Measurements from ENCODE around the gene ZSCAN2.

Gene ZSCAN2

DNA sequence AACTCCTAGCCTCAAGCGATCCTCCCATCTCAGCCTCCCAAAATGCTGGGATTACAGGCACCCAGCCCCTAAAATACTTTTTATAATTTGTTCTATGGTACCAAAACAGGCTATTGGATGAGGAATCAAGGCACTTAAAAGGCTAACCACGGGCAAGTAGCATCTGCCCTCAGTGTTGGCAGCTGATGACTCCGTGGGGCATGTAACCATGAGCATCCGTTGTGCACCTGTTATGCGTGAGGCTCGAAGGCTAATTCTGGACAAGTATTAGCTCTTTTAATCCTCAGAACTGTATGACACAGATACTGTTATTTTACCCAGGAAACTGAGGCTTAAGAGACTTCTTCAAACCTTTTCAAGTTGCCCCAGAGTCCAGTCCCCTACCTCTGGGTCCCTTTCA, 43.0 kb downstream of the ZSCAN2 start:
- no peak for DNase-seq

- no peak for DNase-seq
These were observed 44.7 kb downstream of the ZSCAN2 start for GRCh38 chr15:84645496-84645895.

- no peak for DNase-seq
These were observed 45.2 kb downstream of the ZSCAN2 start for GRCh38 chr15:84645997-84646396.

DNA sequence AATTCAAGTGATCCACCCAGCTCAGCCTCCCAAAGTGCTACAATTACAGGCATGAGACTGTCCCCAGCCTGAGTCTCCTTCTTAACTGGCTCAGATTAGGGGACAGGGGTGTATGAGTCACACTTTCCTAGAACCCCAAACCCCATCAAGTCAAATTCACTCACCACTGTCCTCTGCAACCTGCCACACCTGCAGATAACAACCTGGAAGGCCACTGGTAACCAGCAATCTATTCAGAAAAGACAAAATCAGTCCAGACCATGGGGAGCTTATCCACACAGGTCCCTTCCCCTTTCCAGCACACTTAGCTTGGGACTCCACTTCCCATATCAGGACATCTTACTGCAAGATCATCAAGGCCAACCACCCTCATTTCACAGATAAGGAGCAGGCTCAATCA, 46.9 kb downstream of the ZSCAN2 start:
- no peak for DNase-seq

- no peak for DNase-seq
These were observed 47.7 kb downstream of the ZSCAN2 start for GRCh38 chr15:84648539-84648938.

GRCh38 chr15:84649706-84650105, 48.9 kb downstream of the ZSCAN2 start:
- no peak for DNase-seq

DNA sequence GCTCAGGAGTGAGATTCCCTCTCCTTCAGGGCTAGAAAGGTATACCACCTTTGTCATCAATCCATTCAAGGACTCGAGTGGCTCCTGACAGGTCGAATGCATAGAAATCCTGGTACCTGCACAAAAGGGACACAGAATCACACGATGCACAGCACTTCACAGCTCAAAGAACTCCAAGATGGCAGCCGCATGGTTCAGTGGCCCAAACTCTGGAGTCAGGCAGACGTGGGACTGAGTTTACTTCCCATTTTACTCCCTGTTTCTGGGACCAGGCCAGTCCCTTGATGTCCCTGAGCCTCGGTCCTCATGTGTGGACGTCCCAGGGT, 52.7 kb downstream of the ZSCAN2 start:
- DNase-seq = no peak

- DNase-seq = peak; percentile 63
These were observed 53.3 kb downstream of the ZSCAN2 start, which contains the start of gene WDR73 for GRCh38 chr15:84653910-84654688. WDR73 (minus strand) TSS chr15:84654283; CDS start chr15:84654274, 9 bp downstream.

DNA sequence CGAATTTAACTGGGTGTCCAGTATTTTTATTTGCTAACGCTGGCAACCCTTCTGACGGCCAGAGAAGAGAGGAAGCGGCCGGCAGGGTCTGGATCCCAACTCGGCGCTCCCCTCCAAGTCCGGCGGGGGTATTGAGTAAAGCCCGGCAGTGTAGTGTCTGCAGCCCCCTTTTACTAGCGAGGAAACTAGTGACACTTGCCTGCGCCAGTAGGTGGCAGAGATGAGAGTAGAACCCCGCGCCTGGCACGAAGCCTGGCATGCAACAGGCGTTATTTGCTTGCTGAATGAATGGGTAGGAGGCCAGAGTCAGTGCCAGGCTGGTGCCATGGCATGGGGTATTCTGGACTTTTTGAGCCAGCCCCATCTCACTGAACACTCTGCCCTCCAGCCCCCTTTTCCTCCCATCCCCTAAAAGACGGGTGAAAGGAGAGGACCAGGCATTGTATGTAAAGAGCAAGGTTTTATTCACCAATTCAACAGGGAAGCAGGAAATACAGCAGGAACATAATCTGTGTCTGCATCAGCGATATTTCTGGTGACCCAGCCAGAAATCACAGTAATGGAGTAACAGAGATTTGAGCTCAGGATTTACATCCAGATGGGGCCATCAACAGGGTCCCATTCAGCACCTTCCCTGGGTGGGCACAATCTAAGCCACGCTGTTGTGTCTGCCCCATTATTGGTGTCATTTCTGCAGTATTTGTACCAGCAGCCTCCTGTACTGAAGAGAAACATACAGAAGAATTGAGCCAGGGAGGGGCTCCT, 54.1 kb downstream of the ZSCAN2 start:
- DNase-seq = peak; percentile 44

- DNase-seq = no peak
These were observed 56.2 kb downstream of the ZSCAN2 start for GRCh38 chr15:84656972-84657371.

GRCh38 chr15:84657748-84658079, 56.9 kb downstream of the ZSCAN2 start:
- no peak for DNase-seq

GRCh38 chr15:84658080-84658787, 57.4 kb downstream of the ZSCAN2 start, which contains the start of gene NMB:
NMB (minus strand) TSS chr15:84658199; CDS start chr15:84658152, 47 bp downstream.
- peak; percentile 76 for DNase-seq

GRCh38 chr15:84658788-84659411, 58.1 kb downstream of the ZSCAN2 start:
- DNase-seq = no peak

DNA sequence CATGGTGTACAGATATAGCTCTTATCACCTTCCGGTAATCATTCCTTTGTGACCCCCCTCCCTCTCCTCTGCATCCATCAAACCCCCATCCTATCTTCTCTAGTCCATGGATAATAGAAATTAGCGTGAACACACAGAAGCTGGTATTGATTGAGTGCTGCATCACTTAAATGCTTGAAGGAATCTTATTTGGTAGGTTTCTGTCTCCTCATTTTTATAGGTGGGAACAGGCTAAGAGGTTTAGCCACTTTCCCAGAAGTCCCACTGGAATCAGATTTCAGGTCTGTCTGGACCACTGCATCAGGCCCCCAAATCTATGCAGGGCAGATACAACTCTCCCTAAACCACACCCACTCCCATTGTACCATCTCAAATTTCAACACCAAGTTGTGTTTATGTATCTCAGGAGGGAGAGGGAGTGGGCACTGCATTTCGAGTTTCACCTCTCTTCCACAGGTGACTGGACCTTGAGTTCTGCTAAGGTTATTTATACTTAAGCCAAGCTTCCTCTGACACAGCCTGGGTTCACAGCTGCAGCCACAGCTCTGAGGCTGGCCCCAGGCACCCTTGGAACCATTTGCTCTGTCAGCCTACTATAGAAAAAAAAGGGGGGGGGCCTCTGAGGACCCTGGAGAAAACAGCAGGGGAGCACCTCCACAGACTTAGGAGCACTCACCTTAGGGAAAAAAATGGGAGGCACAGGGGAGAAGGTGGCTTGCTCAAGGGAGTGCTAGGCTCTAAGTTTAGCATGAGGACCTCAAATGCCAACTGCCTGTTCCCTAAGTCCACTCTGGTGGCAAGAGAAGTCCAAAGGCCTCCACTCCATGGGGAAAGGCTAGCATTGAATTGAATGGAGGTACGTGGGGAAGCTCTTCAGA, 59.3 kb downstream of the ZSCAN2 start:
- DNase-seq = no peak

DNA sequence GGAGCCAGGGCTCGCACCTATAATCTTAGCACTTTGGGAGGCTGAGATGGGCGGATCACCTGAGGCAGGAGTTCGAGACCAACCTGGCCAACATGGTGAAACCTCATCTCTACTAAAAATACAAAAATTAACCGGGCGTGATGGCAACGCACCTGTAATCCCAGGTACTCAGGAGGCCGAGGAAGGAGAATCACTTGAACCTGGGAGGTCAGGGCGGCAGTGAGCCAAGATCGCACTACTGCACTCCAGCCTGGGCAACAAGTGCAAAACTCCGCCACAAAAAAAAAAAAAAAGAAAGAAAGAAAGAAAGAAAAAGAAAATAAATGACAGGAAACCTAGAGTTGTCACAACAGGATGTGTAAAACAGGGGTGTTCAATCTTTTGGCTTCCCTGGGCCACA, 60.2 kb downstream of the ZSCAN2 start:
- DNase-seq = no peak

DNA sequence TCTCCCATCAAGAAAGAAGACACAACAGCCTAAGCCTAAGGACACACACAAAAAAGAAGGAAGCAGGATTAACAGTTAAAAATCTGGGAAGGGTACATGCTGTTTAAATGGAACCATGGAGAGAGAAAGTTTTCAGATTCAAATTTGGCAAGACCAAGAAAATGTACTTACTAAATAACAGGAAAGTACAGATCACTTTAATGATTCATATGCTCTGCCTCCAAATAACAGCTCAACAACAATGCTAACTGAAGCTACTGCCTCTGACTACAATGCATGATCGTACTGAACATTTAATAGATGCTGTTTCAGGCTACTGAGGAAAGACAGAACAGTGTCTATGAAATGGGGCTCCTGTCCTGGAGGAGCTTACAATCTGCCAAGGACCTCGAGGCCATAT, 65.6 kb downstream of the ZSCAN2 start:
- DNase-seq = no peak

- peak; percentile 79 for DNase-seq
These were observed 67.6 kb downstream of the ZSCAN2 start for GRCh38 chr15:84668221-84668982.

DNA sequence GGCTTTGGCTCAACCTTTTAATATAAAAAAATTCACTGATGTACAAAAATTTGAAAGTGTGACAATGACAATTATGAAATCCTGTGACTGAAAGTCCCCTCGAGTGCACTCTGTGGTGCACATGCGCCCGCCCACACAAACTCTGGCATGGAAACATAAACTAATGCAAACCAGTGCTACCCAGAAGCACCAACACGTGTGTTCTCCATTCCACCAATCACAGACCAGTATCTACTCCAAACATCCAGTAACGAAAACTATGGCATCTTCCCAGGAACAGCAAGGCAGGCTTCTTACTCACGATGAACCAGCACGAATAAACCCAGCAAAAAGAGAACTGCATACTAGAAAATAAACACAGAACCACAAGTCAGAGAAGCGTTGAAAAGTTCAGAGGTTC, 68.9 kb downstream of the ZSCAN2 start:
- DNase-seq = no peak

DNA sequence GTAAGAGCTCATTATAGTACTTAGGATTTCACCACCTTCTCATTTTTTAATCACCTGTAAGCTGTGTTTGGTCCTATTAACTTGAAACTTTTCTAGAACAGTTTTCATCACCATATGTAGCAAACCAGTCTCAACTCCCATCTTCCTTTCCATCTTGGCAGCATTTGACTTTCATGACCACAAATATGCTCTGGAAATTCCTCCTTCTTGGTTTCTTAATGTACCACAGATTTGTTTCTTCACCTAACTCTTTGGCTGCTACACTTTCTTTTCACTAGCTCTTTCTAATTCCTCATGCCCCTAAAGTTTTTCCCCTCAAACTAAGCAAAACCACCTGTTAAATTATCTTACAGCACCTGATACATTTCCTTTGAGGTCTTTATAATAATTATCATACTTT, 70.4 kb downstream of the ZSCAN2 start:
- peak; percentile 25 for DNase-seq

Data from DMS79 (cell line).